Endothelial cell of umbilical vein (primary cell): Measurements from ENCODE around the gene RALGPS1. TPM values are rescaled to one million over a fixed set of nuclear protein-coding genes. Genes with fewer than 3 reads are reported as not detected.

ENCODE experiments used
- BruUV-seq: library from RNA; stranded (reverse); fragments of 400-500 nt; replicated peaks from 2 replicates; lab custom pipeline; 2021; lab: Mats Ljungman, UMichigan
- CTCF ChIA-PET: fragments of 300-600, 350-600 bp; sonication (Branson Sonifier 250); formaldehyde crosslinking; loops from one replicate; lab custom pipeline; 2021; ENCODE audit warnings: antibody characterized with exemption, inconsistent platforms; lab: Charles Lee
- POLR2A ChIA-PET: fragments of 300-600, 350-600 bp; sonication (Branson Sonifier 250); formaldehyde crosslinking; loops from one replicate; lab custom pipeline; 2021; ENCODE audit warnings: antibody characterized with exemption, inconsistent platforms; lab: Charles Lee
- DNase-seq: peaks from one replicate; pipeline ENCODE4 v3.0.0-alpha.2; 2011; ENCODE audit warnings: low read depth, low spot score
- FAIRE-seq: peaks from 2 replicates; lab custom pipeline; 2011; peaks lifted over from hg19 to GRCh38; lab: Jason Lieb, UNC
- H2AFZ ChIP-seq: 2 replicates; pipeline ENCODE4 v1.6.0; 2012; ENCODE audit warnings: low read depth, low read length, control low read depth, inconsistent platforms
- H3K27ac ChIP-seq: 2 replicates; pipeline ENCODE4 v1.5.1; 2011; ENCODE audit warnings: low read depth, mild to moderate bottlenecking, control low read depth, low read length, moderate library complexity; ENCODE audit not compliant: insufficient read depth
- H3K27me3 ChIP-seq, 2 experiments: 2 replicates each; pipeline versions ENCODE4 v1.6.0 to v1.6.1; 2011; ENCODE audit warnings: low read length in 2 of 2, mixed read lengths in 1 of 2; ENCODE audit not compliant: control insufficient read depth in 2 of 2, insufficient read depth in 2 of 2
- H3K36me3 ChIP-seq, 2 experiments: 2 replicates in 1 of 2; 3 replicates in 1 of 2; pipeline ENCODE4 v1.5.1; 2011; ENCODE audit warnings: low read length in 2 of 2, mild to moderate bottlenecking in 1 of 2, moderate library complexity in 1 of 2; ENCODE audit not compliant: control insufficient read depth in 2 of 2, insufficient read depth in 2 of 2; ENCODE audit errors: extremely low read depth in 1 of 2
- H3K4me1 ChIP-seq: 3 replicates; pipeline ENCODE4 v1.5.1; 2011; ENCODE audit warnings: mild to moderate bottlenecking, low read length; ENCODE audit not compliant: control insufficient read depth, insufficient read depth; ENCODE audit errors: extremely low read depth
- H3K4me2 ChIP-seq: 2 replicates; pipeline ENCODE4 v1.6.1; 2011; ENCODE audit warnings: low read length, control low read depth, mixed read lengths; ENCODE audit not compliant: insufficient read depth
- H3K4me3 ChIP-seq, 3 experiments: fragments of 200-600 bp in 1 of 3; sonication (generic), shearing (Covaris generic) in 1 of 3; replicated peaks in 1 of 3; 2 replicates each; pipeline ENCODE4 v1.5.1; 2011 to 2016; ENCODE audit warnings: control low read depth in 3 of 3, low read length in 3 of 3, mild to moderate bottlenecking in 2 of 3, inconsistent platforms in 1 of 3, low read depth in 1 of 3, moderate library complexity in 1 of 3; ENCODE audit not compliant: insufficient read depth in 1 of 3
- H3K79me2 ChIP-seq: 2 replicates; pipeline ENCODE4 v1.6.0; 2012; ENCODE audit warnings: low read length, inconsistent platforms; ENCODE audit not compliant: control insufficient read depth, insufficient read depth
- H3K9ac ChIP-seq: replicated peaks from 2 replicates; pipeline ENCODE3; 2011; ENCODE audit warnings: low read length, control low read depth; ENCODE audit not compliant: insufficient read depth; ENCODE audit errors: extremely low read depth
- H3K9me1 ChIP-seq: replicated peaks from 3 replicates; pipeline ENCODE4 v1.6.0; 2011; ENCODE audit warnings: mild to moderate bottlenecking, low read length; ENCODE audit not compliant: control insufficient read depth, insufficient read depth; ENCODE audit errors: extremely low read depth
- H3K9me3 ChIP-seq: replicated peaks from 2 replicates; pipeline ENCODE4 v1.5.1; 2012; ENCODE audit warnings: low read length, inconsistent platforms; ENCODE audit not compliant: control insufficient read depth, insufficient read depth
- H4K20me1 ChIP-seq: replicated peaks from 2 replicates; pipeline ENCODE3; 2011; ENCODE audit warnings: mild to moderate bottlenecking, low read length; ENCODE audit not compliant: control insufficient read depth, insufficient read depth; ENCODE audit errors: extremely low read depth
- CTCF ChIP-seq, 2 donors: IDR thresholded peaks; 1 replicate in 1 of 2; 2 replicates in 1 of 2; pipeline ENCODE4 v1.5.1; 2011; ENCODE audit warnings: low read length in 2 of 2, mild to moderate bottlenecking in 2 of 2, moderate library complexity in 2 of 2, control low read depth in 1 of 2, inconsistent platforms in 1 of 2, low read depth in 1 of 2; ENCODE audit not compliant: insufficient read depth in 1 of 2; ENCODE audit errors: extremely low read depth in 1 of 2
- EZH2 ChIP-seq: IDR thresholded peaks from 2 replicates; pipeline ENCODE4 v1.6.1; 2012; ENCODE audit warnings: borderline replicate concordance, low read depth, mild to moderate bottlenecking, moderate library complexity, low read length, inconsistent platforms; ENCODE audit not compliant: severe bottlenecking
- FOS ChIP-seq: IDR thresholded peaks from 2 replicates; pipeline ENCODE4 v1.6.1; 2011; ENCODE audit warnings: mild to moderate bottlenecking, low read length, moderate library complexity, borderline replicate concordance; ENCODE audit not compliant: insufficient read depth
- GATA2 ChIP-seq: IDR thresholded peaks from 2 replicates; pipeline ENCODE4 v1.7.0; 2011; ENCODE audit warnings: low read depth, mild to moderate bottlenecking, moderate library complexity, mixed read lengths, low read length; ENCODE audit not compliant: insufficient read length, insufficient read depth
- JUN ChIP-seq: IDR thresholded peaks from 2 replicates; pipeline ENCODE4 v1.6.1; 2011; ENCODE audit warnings: borderline replicate concordance, low read depth; ENCODE audit not compliant: insufficient read length, insufficient read depth
- MYC ChIP-seq: IDR thresholded peaks from one replicate; pipeline ENCODE4 v1.6.1; 2011; ENCODE audit warnings: mild to moderate bottlenecking, low read depth, low read length
- POLR2A ChIP-seq: IDR thresholded peaks from 2 replicates; pipeline ENCODE4 v1.6.1; 2012; ENCODE audit warnings: low read depth, mild to moderate bottlenecking, control low read depth, low read length
- POLR2AphosphoS5 ChIP-seq: IDR thresholded peaks from 2 replicates; pipeline ENCODE4 v1.6.1; 2012; ENCODE audit warnings: low read depth, mild to moderate bottlenecking, control low read depth, low read length, moderate library complexity; ENCODE audit not compliant: insufficient read depth
- dilution Hi-C: fragments of 300-500 bp; cut with MboI; formaldehyde crosslinking; loops from one replicate; pipeline ENCODE4 v1.15.0; 2019; ENCODE audit warnings: low sequenced_read_pairs; ENCODE audit not compliant: extremely low pct_ligation_motif_present
- intact Hi-C: fragments of 100-400 bp; cut with micrococcal nuclease; formaldehyde crosslinking; loops from one replicate; pipeline ENCODE4 v1.10.0; 2022
- polyA plus RNA-seq, 4 experiments: library from polyadenylated mRNA; depleted of rRNA in 3 of 4; stranded (reverse) in 3 of 4; unstranded in 1 of 4; fragments of >200 nt; gene quantifications; 2 replicates each; pipeline versions ENCODE4 v1.2.1 to v1.2.3, GENCODE V29; 2011 to 2012; ENCODE audit warnings: missing spikeins in 1 of 4
- total RNA-seq: library from RNA; stranded (reverse); gene quantifications from 2 replicates; pipeline ENCODE4 v1.2.3, GENCODE V29; 2021
- TF ChIP-seq, protein P1 (sequence below): IDR thresholded peaks from 2 replicates; pipeline ENCODE4 v1.6.1; 2011; ENCODE audit not compliant: insufficient read depth, insufficient read length

Gene RALGPS1
- total and polyA plus RNA-seq, 2 donors (not counting 3 experiments of a cell fraction or from before 2014, with no cell fraction given), result 3.8 to 5.5 TPM

DNA sequence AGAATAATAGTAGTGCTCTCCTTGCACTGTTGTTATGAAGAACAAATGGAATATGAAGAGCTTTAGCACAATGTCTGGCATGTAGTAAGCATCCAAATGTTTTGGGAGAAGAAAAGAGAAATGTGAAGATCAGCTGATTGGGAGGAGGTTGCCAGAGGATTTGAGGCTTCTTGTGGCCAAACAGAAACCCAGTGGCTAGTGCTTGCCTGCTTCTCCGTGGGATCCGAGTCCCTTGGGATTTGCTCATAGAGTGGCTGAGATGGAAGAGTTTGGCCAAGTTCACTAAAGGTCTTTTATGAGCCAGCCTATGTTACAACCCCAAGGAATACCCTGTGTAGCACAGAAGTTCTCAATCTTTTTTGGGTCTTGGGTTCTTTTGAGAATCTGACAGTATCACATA lies 121.9 kb downstream of the RALGPS1 start:
- CTCF ChIA-PET, result interaction anchor here (0.5 to 5.0 kb wide), 2 partner anchors 12 to 36 kb away, joined by 3 to 26 read pairs; no protein-coding TSS in a partner anchor
- BruUV-seq, result no TSS peak

More for the DNA sequence above, 121.9 kb downstream of the RALGPS1 start:
- H3K4me2 ChIP-seq, result no peak overlapping the region
- no peak for FAIRE-seq
- no peak overlapping the region for H2AFZ ChIP-seq
- POLR2A ChIA-PET, result no interaction called here
- H3K4me1 ChIP-seq, result no peaks in the 10 kb centered on the region
- no peaks in the 10 kb centered on the region for H3K79me2 ChIP-seq
- H3K9me1 ChIP-seq, result no peaks in the 10 kb centered on the region
- dilution Hi-C loops (no loop called here), intact Hi-C loops (no loop called here)
- H3K27me3 ChIP-seq, result no peaks in the 10 kb centered on the region
- no peak overlapping the region for H3K9ac ChIP-seq
- DNase-seq, result no peak
- TF ChIP-seq EZH2, result no peak
- no peak for TF ChIP-seq POLR2A
- TF ChIP-seq GATA2, result no peak
- TF ChIP-seq, protein P1, sequence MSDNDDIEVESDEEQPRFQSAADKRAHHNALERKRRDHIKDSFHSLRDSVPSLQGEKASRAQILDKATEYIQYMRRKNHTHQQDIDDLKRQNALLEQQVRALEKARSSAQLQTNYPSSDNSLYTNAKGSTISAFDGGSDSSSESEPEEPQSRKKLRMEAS, result no peak
- TF ChIP-seq MYC, result no peak
- no peak for TF ChIP-seq POLR2AphosphoS5
- TF ChIP-seq CTCF (IDR thresholded peaks at IDR 0.05; ENCODE audit: extremely low read depth in 1 of 2, insufficient read depth in 1 of 2, low read depth in 1 of 2, low read length in 2 of 2), result no peak
- TF ChIP-seq FOS, result no peak
- TF ChIP-seq JUN, result no peak
- no peaks in the 10 kb centered on the region for H4K20me1 ChIP-seq
- H3K36me3 ChIP-seq, result no peaks in the 10 kb centered on the region
- H3K27ac ChIP-seq, result no peak overlapping the region
- H3K9me3 ChIP-seq, result no peaks in the 10 kb centered on the region
- no peak overlapping the region for H3K4me3 ChIP-seq
